Loucy (cell line): ENCODE results near the gene MARVELD1.

Experiments
- H2AFZ ChIP-seq: fragments of 200-600 bp; sonication (generic); 2 replicates; pipeline ENCODE4 v1.6.0; 2016; ENCODE audit warnings: antibody characterized with exemption, mild to moderate bottlenecking, low read length, moderate library complexity
- H3F3A ChIP-seq: fragments of 200-600 bp; 2 replicates; pipeline ENCODE4 v1.6.0; 2016; ENCODE audit warnings: antibody characterized with exemption, low read depth, mild to moderate bottlenecking
- H3K27me3 ChIP-seq: fragments of 200-600 bp; sonication (generic); 2 replicates; pipeline ENCODE4 v1.6.1; 2014; ENCODE audit warnings: low read length, mild to moderate bottlenecking; ENCODE audit not compliant: insufficient read depth, poor library complexity, severe bottlenecking
- H3K36me3 ChIP-seq: fragments of 200-600 bp; sonication (generic); 2 replicates; pipeline ENCODE4 v1.6.1; 2016; ENCODE audit warnings: low read length; ENCODE audit not compliant: insufficient read depth
- H3K4me1 ChIP-seq: fragments of 200-600 bp; sonication (generic); 2 replicates; pipeline ENCODE4 v1.5.1; 2014; ENCODE audit warnings: low read length, mild to moderate bottlenecking; ENCODE audit not compliant: insufficient read depth, poor library complexity, severe bottlenecking
- H3K4me2 ChIP-seq: fragments of 200-600 bp; sonication (generic); 2 replicates; pipeline ENCODE4 v1.6.0; 2014; ENCODE audit warnings: antibody characterized with exemption, low read length, low read depth, mild to moderate bottlenecking; ENCODE audit not compliant: poor library complexity, severe bottlenecking
- H3K4me3 ChIP-seq: fragments of 200-600 bp; sonication (generic); 2 replicates; pipeline ENCODE4 v1.5.1; 2014; ENCODE audit warnings: low read length, mild to moderate bottlenecking, mixed read lengths; ENCODE audit not compliant: poor library complexity, severe bottlenecking
- H3K79me2 ChIP-seq: fragments of 200-600 bp; sonication (generic); 2 replicates; pipeline ENCODE4 v1.6.1; 2014; ENCODE audit warnings: low read length; ENCODE audit not compliant: insufficient read depth
- H3K9ac ChIP-seq: fragments of 200-600 bp; sonication (generic); 2 replicates; pipeline ENCODE4 v1.6.0; 2014; ENCODE audit warnings: mild to moderate bottlenecking, low read depth, low read length, moderate library complexity; ENCODE audit not compliant: poor library complexity, severe bottlenecking
- H3K9me2 ChIP-seq: fragments of 200-600 bp; sonication (generic); replicated peaks from 2 replicates; pipeline ENCODE4 v1.6.1; 2016; ENCODE audit warnings: low read depth, low read length, mixed read lengths
- H3K9me3 ChIP-seq: fragments of 200-600 bp; sonication (generic); 2 replicates; pipeline ENCODE4 v1.6.1; 2014; ENCODE audit warnings: mild to moderate bottlenecking, antibody characterized with exemption, low read length, low read depth; ENCODE audit not compliant: insufficient read depth
- H4K20me1 ChIP-seq: fragments of 200-600 bp; sonication (generic); 2 replicates; pipeline ENCODE4 v1.6.0; 2014; ENCODE audit warnings: antibody characterized with exemption, low read length, mild to moderate bottlenecking; ENCODE audit not compliant: insufficient read depth, poor library complexity, severe bottlenecking
- EZH2phosphoT487 ChIP-seq: fragments of 200-600 bp; IDR thresholded peaks from 2 replicates; pipeline ENCODE4 v1.6.1; 2018; ENCODE audit warnings: antibody characterized with exemption, mild to moderate bottlenecking, moderate library complexity, borderline replicate concordance
- TF ChIP-seq, protein P1 (sequence below): fragments of 200-600 bp; sonication (generic); conservative IDR thresholded peaks from 2 replicates; pipeline ENCODE4 v1.5.1; 2014; ENCODE audit warnings: mild to moderate bottlenecking, antibody characterized with exemption, low read length

Gene MARVELD1

DNA sequence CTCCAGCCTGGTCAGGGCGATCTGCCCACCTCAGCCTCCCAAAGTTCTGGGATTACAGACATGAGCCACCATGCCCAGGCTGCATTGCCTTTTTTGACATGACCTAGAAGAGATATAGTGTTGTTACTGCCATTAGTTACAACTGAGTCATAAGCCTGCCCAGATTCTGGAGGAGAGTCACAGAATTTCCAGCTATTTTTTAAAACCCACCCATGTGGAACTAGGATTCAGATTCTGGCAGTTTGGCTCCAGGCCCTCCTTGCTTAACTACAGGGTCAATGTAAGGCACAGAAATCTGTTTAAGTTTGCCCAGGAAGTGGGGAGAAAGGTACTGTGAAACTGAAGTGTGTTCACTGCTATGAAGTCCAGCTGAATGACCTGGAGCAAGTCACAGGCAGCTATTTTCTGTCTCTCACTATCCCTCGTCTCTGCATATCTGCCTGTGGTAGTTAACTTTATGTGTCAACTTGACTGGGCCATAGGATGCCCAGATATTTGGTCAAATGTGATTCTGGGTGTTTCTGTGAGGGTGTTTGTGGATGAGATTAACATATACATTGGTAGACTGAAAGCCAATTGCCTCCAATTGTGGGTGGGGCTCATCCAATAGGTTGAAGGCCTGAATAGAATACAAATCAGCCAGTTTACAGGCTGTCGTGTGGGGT is 8.4 kb upstream of the MARVELD1 start:
- Histone ChIP-seq H3K4me2 (no peak overlapping the region), H3K9me3 (no peaks in the 10 kb centered on the region), H3K9ac (no peak overlapping the region), H3K36me3 (no peaks in the 10 kb centered on the region), H3K27me3 (no peaks in the 10 kb centered on the region), H3K4me1 (no peaks in the 10 kb centered on the region), H3K4me3 (no peak overlapping the region), H3K79me2 (no peaks in the 10 kb centered on the region), H3K9me2 (no peaks in the 10 kb centered on the region), H4K20me1 (no peaks in the 10 kb centered on the region), H3F3A (no peaks in the 10 kb centered on the region), H2AFZ (no peak overlapping the region)
- TF ChIP-seq, protein P1, sequence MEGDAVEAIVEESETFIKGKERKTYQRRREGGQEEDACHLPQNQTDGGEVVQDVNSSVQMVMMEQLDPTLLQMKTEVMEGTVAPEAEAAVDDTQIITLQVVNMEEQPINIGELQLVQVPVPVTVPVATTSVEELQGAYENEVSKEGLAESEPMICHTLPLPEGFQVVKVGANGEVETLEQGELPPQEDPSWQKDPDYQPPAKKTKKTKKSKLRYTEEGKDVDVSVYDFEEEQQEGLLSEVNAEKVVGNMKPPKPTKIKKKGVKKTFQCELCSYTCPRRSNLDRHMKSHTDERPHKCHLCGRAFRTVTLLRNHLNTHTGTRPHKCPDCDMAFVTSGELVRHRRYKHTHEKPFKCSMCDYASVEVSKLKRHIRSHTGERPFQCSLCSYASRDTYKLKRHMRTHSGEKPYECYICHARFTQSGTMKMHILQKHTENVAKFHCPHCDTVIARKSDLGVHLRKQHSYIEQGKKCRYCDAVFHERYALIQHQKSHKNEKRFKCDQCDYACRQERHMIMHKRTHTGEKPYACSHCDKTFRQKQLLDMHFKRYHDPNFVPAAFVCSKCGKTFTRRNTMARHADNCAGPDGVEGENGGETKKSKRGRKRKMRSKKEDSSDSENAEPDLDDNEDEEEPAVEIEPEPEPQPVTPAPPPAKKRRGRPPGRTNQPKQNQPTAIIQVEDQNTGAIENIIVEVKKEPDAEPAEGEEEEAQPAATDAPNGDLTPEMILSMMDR: no peak
- no peak for TF ChIP-seq EZH2phosphoT487

DNA sequence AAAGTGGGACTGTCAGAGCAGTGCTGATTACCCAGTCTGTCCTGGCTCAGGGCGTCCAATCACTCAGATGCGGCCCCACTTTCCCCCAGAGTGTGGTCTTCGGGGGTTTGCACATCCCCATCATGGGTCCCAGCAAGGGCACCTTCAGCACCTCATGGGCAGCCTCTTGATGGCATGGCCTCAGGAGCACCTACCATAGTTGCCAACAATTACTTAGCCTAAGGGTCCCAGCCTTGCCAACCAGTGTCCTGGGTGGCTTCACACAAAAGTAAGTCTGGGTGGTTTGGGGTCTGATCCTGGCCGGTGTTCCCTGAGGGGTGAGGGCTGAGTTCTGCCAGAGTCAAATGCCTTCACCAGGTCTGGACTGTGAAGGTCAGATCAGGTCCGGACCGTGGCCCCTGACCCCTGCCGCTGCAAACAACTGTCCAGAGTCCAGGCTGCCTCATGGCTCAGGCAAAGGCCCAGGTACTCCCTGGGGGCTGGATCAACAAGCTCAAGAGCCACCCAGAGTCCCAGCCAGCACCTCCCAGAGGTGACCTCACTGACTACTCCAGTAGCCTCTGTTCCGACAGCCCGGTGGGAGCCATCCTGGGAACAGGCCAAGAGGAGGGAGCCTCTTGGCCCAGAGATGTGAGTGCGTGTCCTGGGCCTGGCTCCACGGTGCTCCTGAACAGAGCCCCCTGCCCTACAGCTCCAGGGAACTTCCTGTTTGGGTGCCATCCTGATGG is 6.2 kb upstream of the MARVELD1 start:
- TF ChIP-seq, protein P1: no peak
- TF ChIP-seq EZH2phosphoT487: no peak
- H3K36me3 ChIP-seq: no peaks in the 10 kb centered on the region
- H3K9me2 ChIP-seq: no peaks in the 10 kb centered on the region
- H3K79me2 ChIP-seq: no peaks in the 10 kb centered on the region
- no peaks in the 10 kb centered on the region for H4K20me1 ChIP-seq
- H3K9me3 ChIP-seq: no peaks in the 10 kb centered on the region
- H3K9ac ChIP-seq: no peak overlapping the region
- H3K4me3 ChIP-seq: no peak overlapping the region
- H3K27me3 ChIP-seq: no peaks in the 10 kb centered on the region
- H2AFZ ChIP-seq: no peak overlapping the region
- H3K4me1 ChIP-seq: no peaks in the 10 kb centered on the region
- no peak overlapping the region for H3K4me2 ChIP-seq
- no peaks in the 10 kb centered on the region for H3F3A ChIP-seq

DNA sequence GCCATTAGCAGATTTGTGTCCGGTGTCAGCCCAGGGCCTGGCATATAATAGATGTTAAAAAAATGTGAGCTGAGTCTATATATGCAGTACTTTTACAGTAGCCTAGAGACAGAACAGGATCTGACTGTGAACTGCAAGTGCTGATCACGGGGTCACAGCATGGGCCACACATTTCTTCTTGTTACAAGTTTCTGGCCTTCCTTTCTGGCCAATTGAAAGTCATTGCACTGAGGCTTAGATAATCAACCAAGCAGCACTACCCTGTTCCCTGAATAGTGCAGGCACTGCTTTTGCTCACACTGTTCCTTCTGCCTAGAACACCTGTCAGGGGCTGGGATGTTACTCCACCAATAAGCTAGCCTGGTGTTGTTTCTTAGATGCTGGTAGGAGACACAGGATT is 5.4 kb upstream of the MARVELD1 start:
- H3K9me2 ChIP-seq: no peaks in the 10 kb centered on the region
- no peak for TF ChIP-seq EZH2phosphoT487
- TF ChIP-seq, protein P1: no peak
- no peaks in the 10 kb centered on the region for H3K27me3 ChIP-seq
- H3K79me2 ChIP-seq: no peaks in the 10 kb centered on the region
- no peak overlapping the region for H2AFZ ChIP-seq
- no peaks in the 10 kb centered on the region for H3F3A ChIP-seq
- no peaks in the 10 kb centered on the region for H4K20me1 ChIP-seq
- no peaks in the 10 kb centered on the region for H3K36me3 ChIP-seq
- H3K4me3 ChIP-seq: no peak overlapping the region
- H3K4me1 ChIP-seq: peaks cover 5% of the 10 kb centered on the region
- no peak overlapping the region for H3K4me2 ChIP-seq
- H3K9me3 ChIP-seq: no peaks in the 10 kb centered on the region
- no peak overlapping the region for H3K9ac ChIP-seq
